Colonic mucosa (tissue), 4 donors: ENCODE measurements around the gene AFAP1L1. TPM values are rescaled to one million over a fixed set of nuclear protein-coding genes. Genes with fewer than 3 reads are reported as not detected.

ENCODE experiments used
- DNase-seq: peaks from one replicate; pipeline ENCODE4 v3.0.0-alpha.2; 2020
- H3K27ac ChIP-seq: fragments of 200-600 bp; one replicate; pipeline ENCODE4 v1.8.0; 2021
- H3K27me3 ChIP-seq: fragments of 200-600 bp; one replicate; pipeline ENCODE4 v1.8.0; 2021
- H3K36me3 ChIP-seq: fragments of 200-600 bp; one replicate; pipeline ENCODE4 v1.8.0; 2021
- H3K4me1 ChIP-seq: fragments of 200-600 bp; one replicate; pipeline ENCODE4 v1.8.0; 2021; ENCODE audit warnings: mild to moderate bottlenecking
- H3K4me3 ChIP-seq: fragments of 200-600 bp; one replicate; pipeline ENCODE4 v1.8.0; 2021
- H3K9ac ChIP-seq, 2 donors: one replicate each; pipeline ENCODE4 v1.7.0; 2013; ENCODE audit warnings: control low read depth in 2 of 2, low read depth in 2 of 2, low read length in 2 of 2
- H3K9me3 ChIP-seq: fragments of 200-600 bp; one replicate; pipeline ENCODE4 v1.8.0; 2021
- CTCF ChIP-seq: fragments of 200-600 bp; IDR thresholded peaks from one replicate; pipeline ENCODE4 v1.8.0; 2022; ENCODE audit warnings: antibody characterized with exemption, mild to moderate bottlenecking
- intact Hi-C: fragments of 100-400 bp; cut with DNase I; formaldehyde crosslinking; loops from one replicate; pipeline ENCODE4 v1.14.1; 2022
- total RNA-seq, 2 donors: library from RNA; stranded (reverse); fragmentation: NEBNext Ultra II Directional in 1 of 2; extraction: Animal tissue kit (Norgen Biotek cat#: 25700) in 1 of 2; gene quantifications; one replicate each; pipeline ENCODE4 v1.2.1, GENCODE V29; 2021
- donor health status: healthy.
- donor health status: DM: no; HTN: no; CAD: no.
- donor health status: DM: no; HTN: no; CAD: no.

The AFAP1L1 gene
- total RNA-seq, 2 donors from 2014 or later = 1.6 to 4.0 TPM

GRCh38 chr5:149348518-149348917 lies 76.9 kb downstream of the AFAP1L1 start:
- DNase-seq = no peak
- Histone ChIP-seq H3K4me1 (no peaks in the 10 kb centered on the region), H3K27me3 (no peaks in the 10 kb centered on the region), H3K36me3 (peaks cover 19% of the 10 kb centered on the region), H3K9ac (no peak overlapping the region), H3K27ac (no peak overlapping the region), H3K4me3 (no peak overlapping the region), H3K9me3 (no peaks in the 10 kb centered on the region)
- no peak for TF ChIP-seq CTCF
- intact Hi-C loops = no loop called here

- TF ChIP-seq CTCF = no peak
- Histone ChIP-seq H3K4me3 (no peak overlapping the region), H3K9ac (no peak overlapping the region), H3K27ac (no peak overlapping the region), H3K27me3 (no peaks in the 10 kb centered on the region), H3K9me3 (no peaks in the 10 kb centered on the region), H3K36me3 (peaks cover 19% of the 10 kb centered on the region), H3K4me1 (no peaks in the 10 kb centered on the region)
- no peak for DNase-seq
- intact Hi-C loops = no loop called here
Measured at GRCh38 chr5:149349382-149349781, 77.7 kb downstream of the AFAP1L1 start.

- no peak for DNase-seq
- Histone ChIP-seq H3K4me3 (no peak overlapping the region), H3K36me3 (peaks cover 19% of the 10 kb centered on the region), H3K27ac (no peak overlapping the region), H3K9me3 (no peaks in the 10 kb centered on the region), H3K27me3 (no peaks in the 10 kb centered on the region), H3K9ac (no peak overlapping the region), H3K4me1 (no peaks in the 10 kb centered on the region)
- intact Hi-C loops = no loop called here
- no peak for TF ChIP-seq CTCF
Measured at GRCh38 chr5:149352169-149352568, 80.5 kb downstream of the AFAP1L1 start.

GRCh38 chr5:149353911-149354310 lies 82.3 kb downstream of the AFAP1L1 start:
- TF ChIP-seq CTCF = no peak
- no peak overlapping the region for H3K9ac ChIP-seq
- intact Hi-C loops = no loop called here
- H3K4me3 ChIP-seq = no peak overlapping the region
- H3K27ac ChIP-seq = no peak overlapping the region
- peaks cover 13% of the 10 kb centered on the region for H3K36me3 ChIP-seq
- no peaks in the 10 kb centered on the region for H3K9me3 ChIP-seq
- no peaks in the 10 kb centered on the region for H3K4me1 ChIP-seq
- no peak for DNase-seq
- H3K27me3 ChIP-seq = no peaks in the 10 kb centered on the region

GRCh38 chr5:149355688-149356087 lies 84.0 kb downstream of the AFAP1L1 start:
- no peak for TF ChIP-seq CTCF

GRCh38 chr5:149356391-149356790 lies 84.7 kb downstream of the AFAP1L1 start:
- no peak overlapping the region for H3K4me3 ChIP-seq
- no peak overlapping the region for H3K27ac ChIP-seq
- no peaks in the 10 kb centered on the region for H3K9me3 ChIP-seq
- H3K27me3 ChIP-seq = no peaks in the 10 kb centered on the region
- H3K9ac ChIP-seq = no peak overlapping the region
- H3K36me3 ChIP-seq = no peaks in the 10 kb centered on the region
- no peak for DNase-seq
- TF ChIP-seq CTCF = no peak
- no peaks in the 10 kb centered on the region for H3K4me1 ChIP-seq
- intact Hi-C loops = no loop called here

More at GRCh38 chr5:149355688-149356087, 84.0 kb downstream of the AFAP1L1 start:
- Histone ChIP-seq H3K36me3 (no peaks in the 10 kb centered on the region), H3K4me1 (no peaks in the 10 kb centered on the region), H3K27me3 (no peaks in the 10 kb centered on the region), H3K4me3 (no peak overlapping the region), H3K27ac (no peak overlapping the region), H3K9me3 (no peaks in the 10 kb centered on the region), H3K9ac (no peak overlapping the region)
- intact Hi-C loops = no loop called here
- no peak for DNase-seq
